T-helper 1 cell treated with Interleukin-12 subunit alpha and Interleukin-12 subunit beta and Interleukin-4 antibody, amounts not matched to agents 30 μg/mL and 1 μg/mL, for 36 hours (primary cell): Measurements from ENCODE around the gene S1PR3.
"Not testable (repeated sequence)": the region's sequence is repeated elsewhere in the genome, so short reads cannot be mapped to it uniquely, and the experiment has no call there.

Experiments
- H3K27ac Mint-ChIP-seq: one replicate; pipeline ENCODE4 v1.8.0; 2021; ENCODE audit warnings: mild to moderate bottlenecking, mixed read lengths
- H3K27me3 Mint-ChIP-seq: one replicate; pipeline ENCODE4 v1.8.0; 2021; ENCODE audit warnings: low read depth, mixed read lengths
- H3K36me3 Mint-ChIP-seq: one replicate; pipeline ENCODE4 v1.8.0; 2021; ENCODE audit warnings: low read depth, mixed read lengths
- H3K4me1 Mint-ChIP-seq: one replicate; pipeline ENCODE4 v1.8.0; 2021; ENCODE audit warnings: low read depth, mixed read lengths
- H3K4me3 Mint-ChIP-seq: one replicate; pipeline ENCODE4 v1.8.0; 2021; ENCODE audit warnings: mild to moderate bottlenecking, moderate library complexity, mixed read lengths
- H3K9me3 Mint-ChIP-seq: one replicate; pipeline ENCODE4 v1.8.0; 2021; ENCODE audit warnings: mixed read lengths

Gene S1PR3

GRCh38 chr9:88991066-88992034 lies at the start of gene S1PR3:
Gene S1PR3, plus strand, starts transcription at chr9:88991468. Its CDS starts 9,733 bp downstream, at chr9:89001201.
- Mint-ChIP-seq H3K4me1 (peaks cover 14% of the 10 kb centered on the region), H3K27ac (peak within 1 kb of the TSS; percentile 59), H3K9me3 (no peaks in the 10 kb centered on the region), H3K36me3 (no peaks in the 10 kb centered on the region), H3K4me3 (peak within 1 kb of the TSS; percentile 13), H3K27me3 (peaks cover 55% of the 10 kb centered on the region)

GRCh38 chr9:88941586-88941985 lies 49.7 kb upstream of the S1PR3 start:
- H3K4me3 Mint-ChIP-seq, H3K27ac Mint-ChIP-seq, H3K4me1 Mint-ChIP-seq, H3K9me3 Mint-ChIP-seq, H3K36me3 Mint-ChIP-seq: not testable (repeated sequence)
- peaks cover 14% of the 10 kb centered on the region for H3K27me3 Mint-ChIP-seq

- Mint-ChIP-seq H3K27me3 (peaks cover 15% of the 10 kb centered on the region), H3K4me1 (no peaks in the 10 kb centered on the region), H3K9me3 (no peaks in the 10 kb centered on the region), H3K27ac (no peak overlapping the region), H3K36me3 (no peaks in the 10 kb centered on the region), H3K4me3 (no peak overlapping the region)
These were observed 48.9 kb upstream of the S1PR3 start for GRCh38 chr9:88942411-88942810.

- H3K27ac Mint-ChIP-seq = no peak overlapping the region
- H3K4me3 Mint-ChIP-seq = no peak overlapping the region
- peaks cover 11% of the 10 kb centered on the region for H3K4me1 Mint-ChIP-seq
- H3K36me3 Mint-ChIP-seq = no peaks in the 10 kb centered on the region
- H3K27me3 Mint-ChIP-seq = peaks cover 24% of the 10 kb centered on the region
- no peaks in the 10 kb centered on the region for H3K9me3 Mint-ChIP-seq
These were observed 45.5 kb upstream of the S1PR3 start for GRCh38 chr9:88945636-88946333.

- no peaks in the 10 kb centered on the region for H3K36me3 Mint-ChIP-seq
- peaks cover 22% of the 10 kb centered on the region for H3K27me3 Mint-ChIP-seq
- H3K9me3 Mint-ChIP-seq = no peaks in the 10 kb centered on the region
- peaks cover 11% of the 10 kb centered on the region for H3K4me1 Mint-ChIP-seq
- no peak overlapping the region for H3K4me3 Mint-ChIP-seq
- no peak overlapping the region for H3K27ac Mint-ChIP-seq
These were observed 43.4 kb upstream of the S1PR3 start for GRCh38 chr9:88947581-88948573.

- H3K4me1 Mint-ChIP-seq = peaks cover 11% of the 10 kb centered on the region
- H3K9me3 Mint-ChIP-seq = no peaks in the 10 kb centered on the region
- no peak overlapping the region for H3K4me3 Mint-ChIP-seq
- H3K27me3 Mint-ChIP-seq = peaks cover 27% of the 10 kb centered on the region
- no peaks in the 10 kb centered on the region for H3K36me3 Mint-ChIP-seq
- no peak overlapping the region for H3K27ac Mint-ChIP-seq
These were observed 41.8 kb upstream of the S1PR3 start for GRCh38 chr9:88949425-88949824.

GRCh38 chr9:88949961-88950340 lies 41.3 kb upstream of the S1PR3 start:
- Mint-ChIP-seq H3K27me3 (peaks cover 21% of the 10 kb centered on the region), H3K27ac (no peak overlapping the region), H3K9me3 (no peaks in the 10 kb centered on the region)

GRCh38 chr9:88950341-88951154 lies 40.7 kb upstream of the S1PR3 start:
- H3K27ac Mint-ChIP-seq = no peak overlapping the region
- H3K9me3 Mint-ChIP-seq = no peaks in the 10 kb centered on the region
- peaks cover 11% of the 10 kb centered on the region for H3K4me1 Mint-ChIP-seq
- H3K27me3 Mint-ChIP-seq = peaks cover 20% of the 10 kb centered on the region
- no peak overlapping the region for H3K4me3 Mint-ChIP-seq
- no peaks in the 10 kb centered on the region for H3K36me3 Mint-ChIP-seq

More at GRCh38 chr9:88949961-88950340, 41.3 kb upstream of the S1PR3 start:
- H3K36me3 Mint-ChIP-seq = no peaks in the 10 kb centered on the region
- no peak overlapping the region for H3K4me3 Mint-ChIP-seq
- H3K4me1 Mint-ChIP-seq = peaks cover 11% of the 10 kb centered on the region

GRCh38 chr9:88951155-88951542 lies 40.1 kb upstream of the S1PR3 start:
- no peaks in the 10 kb centered on the region for H3K9me3 Mint-ChIP-seq
- H3K27me3 Mint-ChIP-seq = peaks cover 24% of the 10 kb centered on the region
- no peak overlapping the region for H3K4me3 Mint-ChIP-seq
- H3K4me1 Mint-ChIP-seq = peaks cover 11% of the 10 kb centered on the region
- no peak overlapping the region for H3K27ac Mint-ChIP-seq
- no peaks in the 10 kb centered on the region for H3K36me3 Mint-ChIP-seq

- Mint-ChIP-seq H3K36me3 (no peaks in the 10 kb centered on the region), H3K4me3 (no peak overlapping the region), H3K9me3 (no peaks in the 10 kb centered on the region), H3K4me1 (peaks cover 11% of the 10 kb centered on the region), H3K27me3 (peaks cover 28% of the 10 kb centered on the region), H3K27ac (no peak overlapping the region)
These were observed 39.1 kb upstream of the S1PR3 start for GRCh38 chr9:88952086-88952615.

GRCh38 chr9:88952976-88953375 lies 38.3 kb upstream of the S1PR3 start:
- Mint-ChIP-seq H3K4me3 (no peak overlapping the region), H3K27ac (no peak overlapping the region), H3K4me1 (peaks cover 11% of the 10 kb centered on the region), H3K9me3 (no peaks in the 10 kb centered on the region), H3K27me3 (peaks cover 22% of the 10 kb centered on the region), H3K36me3 (no peaks in the 10 kb centered on the region)

- Mint-ChIP-seq H3K4me3 (no peak overlapping the region), H3K4me1 (peaks cover 11% of the 10 kb centered on the region), H3K27me3 (peaks cover 18% of the 10 kb centered on the region), H3K9me3 (no peaks in the 10 kb centered on the region), H3K27ac (no peak overlapping the region), H3K36me3 (no peaks in the 10 kb centered on the region)
These were observed 37.8 kb upstream of the S1PR3 start for GRCh38 chr9:88953381-88954029.

GRCh38 chr9:88954066-88954465 lies 37.2 kb upstream of the S1PR3 start:
- no peak overlapping the region for H3K4me3 Mint-ChIP-seq

More at GRCh38 chr9:88954066-88954465, 37.2 kb upstream of the S1PR3 start:
- Mint-ChIP-seq H3K9me3 (no peaks in the 10 kb centered on the region), H3K36me3 (no peaks in the 10 kb centered on the region), H3K4me1 (peaks cover 11% of the 10 kb centered on the region), H3K27ac (no peak overlapping the region), H3K27me3 (peaks cover 18% of the 10 kb centered on the region)
